Measurements from ENCODE around the gene REEP6.

DNA sequence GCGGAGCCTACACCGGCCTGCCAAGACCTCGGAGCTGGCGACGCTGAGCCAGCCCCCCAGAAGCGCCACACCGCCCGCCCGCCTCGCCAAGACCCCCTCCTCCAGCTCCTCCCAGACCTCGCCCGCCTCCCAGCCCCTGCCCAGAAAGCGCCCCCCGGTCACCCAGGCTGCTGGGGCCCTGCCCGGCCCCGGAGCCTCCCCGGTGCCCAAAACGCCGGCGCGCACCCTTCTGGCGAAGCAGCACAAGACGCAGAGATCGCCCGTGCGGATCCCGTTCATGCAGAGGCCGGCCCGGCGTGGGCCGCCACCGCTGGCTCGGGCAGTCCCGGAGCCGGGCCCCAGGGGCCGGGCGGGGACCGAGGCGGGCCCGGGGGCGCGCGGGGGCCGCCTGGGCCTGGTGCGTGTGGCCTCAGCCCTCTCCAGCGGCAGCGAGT lies 22.1 kb upstream of the REEP6 start:
- TF ChIP-seq, protein P1, sequence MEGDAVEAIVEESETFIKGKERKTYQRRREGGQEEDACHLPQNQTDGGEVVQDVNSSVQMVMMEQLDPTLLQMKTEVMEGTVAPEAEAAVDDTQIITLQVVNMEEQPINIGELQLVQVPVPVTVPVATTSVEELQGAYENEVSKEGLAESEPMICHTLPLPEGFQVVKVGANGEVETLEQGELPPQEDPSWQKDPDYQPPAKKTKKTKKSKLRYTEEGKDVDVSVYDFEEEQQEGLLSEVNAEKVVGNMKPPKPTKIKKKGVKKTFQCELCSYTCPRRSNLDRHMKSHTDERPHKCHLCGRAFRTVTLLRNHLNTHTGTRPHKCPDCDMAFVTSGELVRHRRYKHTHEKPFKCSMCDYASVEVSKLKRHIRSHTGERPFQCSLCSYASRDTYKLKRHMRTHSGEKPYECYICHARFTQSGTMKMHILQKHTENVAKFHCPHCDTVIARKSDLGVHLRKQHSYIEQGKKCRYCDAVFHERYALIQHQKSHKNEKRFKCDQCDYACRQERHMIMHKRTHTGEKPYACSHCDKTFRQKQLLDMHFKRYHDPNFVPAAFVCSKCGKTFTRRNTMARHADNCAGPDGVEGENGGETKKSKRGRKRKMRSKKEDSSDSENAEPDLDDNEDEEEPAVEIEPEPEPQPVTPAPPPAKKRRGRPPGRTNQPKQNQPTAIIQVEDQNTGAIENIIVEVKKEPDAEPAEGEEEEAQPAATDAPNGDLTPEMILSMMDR (IDR thresholded peaks at IDR 0.05), result no peak
- no peak for TF ChIP-seq POLR2A (IDR thresholded peaks at IDR 0.05)

Measured in body of pancreas (tissue), 4 donors.